Activated effector memory CD4-positive, alpha-beta T cell treated with Interleukin-2 at 50 U/mL for 16 hours (primary cell): Measurements from ENCODE around the gene RET.
A peak's percentile ranks its signal among the peaks of the same experiment; 100 is the strongest.

Source experiments
- DNase-seq: peaks from one replicate; pipeline ENCODE4 v3.0.0-alpha.2; 2020

Gene RET

DNA sequence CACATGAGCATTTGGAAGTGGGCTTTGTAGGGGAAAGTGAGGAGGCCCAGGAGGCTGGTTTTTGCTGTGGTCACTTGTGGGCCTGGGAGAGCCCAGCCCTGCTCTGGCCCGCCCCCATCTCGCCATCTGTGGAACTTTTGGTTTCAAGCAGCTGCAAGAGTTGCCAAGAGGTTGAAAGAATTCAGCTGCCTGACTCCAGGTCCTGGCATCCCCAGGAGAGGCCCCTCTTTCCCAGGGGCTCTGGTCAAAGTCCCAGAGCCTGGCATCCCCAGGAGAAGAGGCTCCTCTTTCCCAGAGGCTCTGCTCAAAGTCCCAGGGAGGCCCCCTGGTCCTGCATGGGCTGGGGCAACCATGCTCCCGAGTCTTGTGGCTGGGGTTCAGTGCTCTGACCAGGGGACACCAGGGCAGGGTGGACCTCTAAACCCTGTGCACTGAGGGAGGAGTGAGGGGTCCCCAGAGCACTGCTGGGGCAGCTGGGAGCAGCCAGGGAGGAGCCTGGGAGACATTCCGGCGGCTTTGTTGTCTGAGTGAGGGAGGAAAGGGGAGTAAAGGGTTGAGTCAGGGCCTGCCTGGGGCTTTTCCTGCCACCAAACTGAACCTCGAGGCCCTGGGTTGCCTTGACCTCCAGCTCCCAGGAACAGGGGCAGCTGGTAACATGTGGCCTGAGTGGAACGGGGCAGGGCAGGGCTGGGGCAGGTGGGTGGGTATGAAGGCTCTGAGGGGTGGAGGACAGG, 33.6 kb downstream of the RET start:
- no peak for DNase-seq

DNA sequence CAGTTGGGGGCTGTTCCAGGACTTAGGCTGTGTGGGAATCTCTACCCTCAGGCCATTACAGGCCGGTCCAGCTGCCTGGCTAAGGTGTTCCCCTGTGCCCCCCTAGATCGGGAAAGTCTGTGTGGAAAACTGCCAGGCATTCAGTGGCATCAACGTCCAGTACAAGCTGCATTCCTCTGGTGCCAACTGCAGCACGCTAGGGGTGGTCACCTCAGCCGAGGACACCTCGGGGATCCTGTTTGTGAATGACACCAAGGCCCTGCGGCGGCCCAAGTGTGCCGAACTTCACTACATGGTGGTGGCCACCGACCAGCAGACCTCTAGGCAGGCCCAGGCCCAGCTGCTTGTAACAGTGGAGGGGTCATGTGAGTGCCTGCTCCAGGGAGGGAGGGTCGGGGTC, 34.2 kb downstream of the RET start:
- DNase-seq = no peak

DNA sequence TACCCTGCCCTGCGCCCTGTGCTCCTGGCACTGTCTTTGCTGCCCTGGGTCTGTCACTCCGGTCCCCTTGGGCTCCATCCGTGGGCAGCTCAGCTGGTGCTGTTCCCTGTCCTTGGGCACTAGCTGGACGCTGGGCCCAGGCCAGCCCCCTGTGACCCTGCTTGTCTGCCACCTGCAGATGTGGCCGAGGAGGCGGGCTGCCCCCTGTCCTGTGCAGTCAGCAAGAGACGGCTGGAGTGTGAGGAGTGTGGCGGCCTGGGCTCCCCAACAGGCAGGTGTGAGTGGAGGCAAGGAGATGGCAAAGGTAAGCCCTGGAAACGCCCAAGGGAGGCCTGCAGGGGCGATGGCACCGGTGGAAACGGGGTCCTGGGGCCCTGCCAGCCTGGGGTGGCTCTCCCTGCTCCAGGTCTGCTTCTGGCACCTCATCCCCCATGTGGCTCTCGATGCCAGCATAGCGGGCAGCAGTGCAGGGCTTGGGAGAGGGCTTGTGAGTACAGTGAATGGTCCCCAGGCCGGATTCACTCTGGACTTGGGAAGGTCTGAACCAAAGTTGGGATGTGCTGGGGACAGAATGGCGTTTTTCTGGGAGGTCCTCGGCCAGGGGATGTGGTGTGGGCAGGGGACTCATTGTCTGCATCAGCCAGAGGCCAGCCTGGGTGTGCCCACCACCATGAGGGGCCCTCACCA, 35.2 kb downstream of the RET start:
- no peak for DNase-seq

DNA sequence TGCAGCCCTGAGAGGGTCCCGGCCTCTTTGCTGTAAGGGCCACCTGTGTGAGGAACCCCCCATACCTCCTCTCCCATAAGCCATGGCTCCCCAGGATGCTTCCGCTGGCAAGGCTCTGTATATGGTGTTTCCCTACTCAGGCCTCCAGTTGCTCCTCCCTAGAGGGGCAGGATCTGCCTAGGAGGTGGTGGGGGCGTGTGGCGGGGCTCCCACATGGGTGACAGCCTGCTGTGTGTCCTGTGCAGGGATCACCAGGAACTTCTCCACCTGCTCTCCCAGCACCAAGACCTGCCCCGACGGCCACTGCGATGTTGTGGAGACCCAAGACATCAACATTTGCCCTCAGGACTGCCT, 35.7 kb downstream of the RET start:
- DNase-seq = no peak

DNA sequence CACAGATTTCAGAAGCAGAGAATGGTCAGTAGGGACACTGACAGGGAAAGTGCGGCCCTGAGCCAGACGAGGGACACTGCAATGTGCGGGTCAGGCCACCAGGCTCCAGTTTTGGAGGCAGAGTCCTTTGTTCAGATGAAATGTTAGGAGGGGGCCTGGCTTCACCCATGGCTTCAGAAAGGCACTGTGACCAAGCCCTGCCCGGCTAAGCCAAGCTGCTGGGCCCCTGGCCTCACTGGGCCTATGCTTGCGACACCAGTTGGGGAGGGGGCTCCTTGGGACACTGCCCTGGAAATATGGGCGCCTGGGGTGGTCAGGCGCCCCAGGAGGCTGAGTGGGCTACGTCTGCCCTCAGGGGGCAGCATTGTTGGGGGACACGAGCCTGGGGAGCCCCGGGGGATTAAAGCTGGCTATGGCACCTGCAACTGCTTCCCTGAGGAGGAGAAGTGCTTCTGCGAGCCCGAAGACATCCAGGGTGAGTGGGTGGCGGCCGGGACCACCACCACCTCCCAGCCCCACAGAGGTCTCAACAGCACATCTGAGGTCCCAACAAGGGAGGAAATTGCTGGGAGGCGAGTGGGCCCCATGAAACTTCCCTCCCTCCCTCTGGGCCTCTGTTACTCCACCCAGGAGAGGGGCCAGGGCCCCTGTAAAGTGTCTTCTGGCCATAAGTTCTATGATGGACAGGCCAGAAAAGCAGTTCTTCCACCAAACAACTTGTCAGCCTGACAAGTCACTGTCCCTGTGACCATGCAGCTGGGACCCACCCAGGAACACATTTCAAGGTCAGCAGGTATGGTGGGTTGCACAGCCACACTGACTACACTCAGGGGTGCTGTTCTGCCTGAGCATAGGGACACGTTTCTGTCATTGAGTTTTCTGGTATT, 36.6 kb downstream of the RET start:
- no peak for DNase-seq

DNA sequence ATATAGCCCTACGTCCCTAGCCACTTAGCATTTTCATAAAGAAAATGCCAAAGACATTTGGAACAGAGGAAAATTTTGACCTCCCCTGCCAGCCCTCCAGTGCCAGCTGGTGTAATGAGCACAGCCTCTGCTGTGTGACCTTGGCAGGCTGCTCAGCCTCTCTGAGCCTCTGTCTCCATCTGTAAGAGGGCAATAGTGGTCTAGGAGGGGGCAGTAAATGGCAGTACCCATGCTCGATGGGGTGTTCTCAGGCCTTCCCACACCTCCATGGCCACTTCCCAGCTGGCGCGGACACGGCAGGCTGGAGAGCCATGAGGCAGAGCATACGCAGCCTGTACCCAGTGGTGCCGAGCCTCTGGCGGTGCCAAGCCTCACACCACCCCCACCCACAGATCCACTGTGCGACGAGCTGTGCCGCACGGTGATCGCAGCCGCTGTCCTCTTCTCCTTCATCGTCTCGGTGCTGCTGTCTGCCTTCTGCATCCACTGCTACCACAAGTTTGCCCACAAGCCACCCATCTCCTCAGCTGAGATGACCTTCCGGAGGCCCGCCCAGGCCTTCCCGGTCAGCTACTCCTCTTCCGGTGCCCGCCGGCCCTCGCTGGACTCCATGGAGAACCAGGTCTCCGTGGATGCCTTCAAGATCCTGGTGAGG, 37.3 kb downstream of the RET start:
- DNase-seq = no peak

DNA sequence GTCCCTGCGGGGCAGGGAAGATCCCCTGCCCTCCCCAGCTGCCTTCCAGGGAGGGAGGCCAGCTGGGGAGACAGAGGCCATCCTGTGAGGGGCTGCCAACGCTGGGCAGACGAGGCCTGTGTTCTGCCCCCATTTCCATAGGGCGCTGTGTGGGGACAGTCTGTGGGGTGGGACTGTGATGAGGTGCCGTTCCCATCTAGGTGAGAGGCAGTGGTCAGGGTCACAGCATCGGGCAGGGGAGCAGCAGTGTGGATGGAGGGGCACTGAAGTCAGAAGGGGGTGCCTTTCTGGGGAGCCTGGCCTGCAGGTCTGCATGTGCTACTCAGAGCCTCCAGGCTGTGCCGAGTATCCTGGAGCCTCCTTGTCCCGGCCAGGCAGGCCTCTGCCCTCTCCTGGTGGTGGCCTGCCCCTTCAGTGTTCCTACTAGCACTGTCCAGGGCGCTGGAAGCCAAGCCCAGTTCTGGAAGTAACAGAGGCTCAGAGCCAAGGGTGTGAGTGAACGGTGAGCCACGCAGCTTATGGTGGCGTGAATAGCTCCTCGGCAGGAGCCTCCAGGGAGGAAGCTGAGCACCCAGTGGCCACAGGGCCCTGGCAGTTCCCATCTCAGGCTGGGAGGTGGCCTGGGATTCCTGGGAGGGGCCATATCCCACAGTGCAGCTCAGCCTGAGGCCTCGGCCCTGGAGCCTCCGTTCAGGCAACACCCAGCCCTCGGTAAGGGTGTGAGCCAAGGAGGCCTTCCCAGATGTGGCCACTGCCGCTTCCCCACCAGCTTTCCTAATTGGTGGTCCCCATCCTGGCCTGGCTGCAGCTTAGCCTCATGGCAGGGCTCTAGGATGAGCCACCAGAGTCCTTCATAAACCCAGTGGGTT, 38.1 kb downstream of the RET start:
- no peak for DNase-seq

DNA sequence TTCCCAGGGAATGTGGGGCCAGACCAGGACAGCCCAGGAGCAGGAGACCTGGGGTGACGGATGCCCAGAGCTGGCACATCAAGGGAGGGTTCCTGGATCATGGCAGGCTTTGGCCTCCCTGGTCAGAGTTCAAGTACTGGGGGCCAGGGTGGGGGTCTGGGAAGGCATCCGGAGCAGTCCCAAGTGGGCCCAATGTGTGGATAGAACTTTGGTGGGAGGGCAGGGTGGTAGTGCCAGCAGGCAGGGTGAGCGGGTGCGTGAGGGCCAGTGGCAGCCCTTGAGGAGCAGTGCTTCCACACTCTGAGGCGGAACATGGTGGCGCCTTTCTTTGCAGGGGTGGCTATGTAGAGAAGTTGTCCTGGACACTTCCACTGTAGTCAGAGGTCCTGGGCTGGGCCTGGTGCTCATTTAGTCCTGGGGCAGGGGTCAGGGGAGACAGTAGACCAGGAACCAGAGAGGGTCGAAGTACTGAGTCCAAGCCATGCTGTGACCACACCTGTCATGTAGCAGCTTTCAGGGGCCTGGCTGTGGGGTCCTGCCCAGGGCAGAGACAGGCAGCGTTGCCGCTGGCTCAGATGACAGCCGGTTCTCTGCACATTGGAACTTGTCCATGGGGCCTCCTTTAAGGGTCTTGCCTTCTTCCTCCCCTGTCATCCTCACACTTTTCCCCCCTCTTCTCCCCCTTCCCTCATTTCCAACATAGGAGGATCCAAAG, 39.2 kb downstream of the RET start:
- DNase-seq = no peak

DNA sequence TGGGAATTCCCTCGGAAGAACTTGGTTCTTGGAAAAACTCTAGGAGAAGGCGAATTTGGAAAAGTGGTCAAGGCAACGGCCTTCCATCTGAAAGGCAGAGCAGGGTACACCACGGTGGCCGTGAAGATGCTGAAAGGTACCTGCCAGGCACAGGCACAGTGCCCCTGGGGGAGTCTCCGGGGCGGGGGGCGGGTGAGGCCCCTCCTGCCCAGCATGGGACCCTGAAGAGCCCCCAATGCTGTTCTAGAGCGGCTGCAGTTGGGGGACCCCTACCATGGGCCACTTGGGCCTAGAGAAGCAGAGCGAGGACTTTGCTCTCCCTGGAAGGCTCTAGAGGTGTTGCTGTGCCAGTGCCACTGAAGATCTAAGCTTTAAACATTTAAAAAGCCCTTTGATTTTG, 39.7 kb downstream of the RET start:
- no peak for DNase-seq

DNA sequence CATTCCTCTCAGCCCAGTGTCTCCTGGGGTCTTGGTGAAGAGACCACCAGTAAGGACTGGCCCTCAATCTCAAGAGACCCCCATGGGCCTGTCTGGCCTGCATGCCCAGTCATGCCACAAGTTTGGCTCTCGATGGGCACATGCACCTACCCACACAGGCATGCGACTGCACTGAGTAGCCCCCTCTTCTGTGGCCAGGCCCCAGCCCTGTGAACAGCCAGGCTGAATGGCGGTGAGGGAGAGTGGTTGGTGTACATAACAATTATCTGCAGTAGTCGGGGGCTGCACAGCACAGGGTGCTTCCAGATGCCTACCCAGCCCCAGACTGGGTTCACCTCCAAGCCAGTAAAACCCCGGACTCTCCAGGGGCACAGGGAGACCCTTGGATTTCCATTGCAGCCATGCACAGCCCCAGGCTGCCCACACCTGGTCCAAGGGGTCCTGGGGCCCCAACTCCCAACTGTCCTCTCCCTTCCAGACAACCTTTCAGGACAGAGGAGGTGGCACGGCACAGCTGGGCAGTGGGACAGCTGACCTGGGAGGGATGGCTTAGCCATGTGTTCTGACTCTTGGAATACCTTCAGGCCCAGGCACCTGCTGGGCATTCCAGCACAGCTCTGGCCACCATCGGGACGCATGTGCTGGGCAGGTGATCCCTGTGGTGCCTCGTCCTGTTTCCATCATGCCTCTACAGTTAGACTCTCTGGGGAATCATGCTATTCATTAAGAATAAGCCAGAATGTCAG, 40.3 kb downstream of the RET start:
- no peak for DNase-seq

DNA sequence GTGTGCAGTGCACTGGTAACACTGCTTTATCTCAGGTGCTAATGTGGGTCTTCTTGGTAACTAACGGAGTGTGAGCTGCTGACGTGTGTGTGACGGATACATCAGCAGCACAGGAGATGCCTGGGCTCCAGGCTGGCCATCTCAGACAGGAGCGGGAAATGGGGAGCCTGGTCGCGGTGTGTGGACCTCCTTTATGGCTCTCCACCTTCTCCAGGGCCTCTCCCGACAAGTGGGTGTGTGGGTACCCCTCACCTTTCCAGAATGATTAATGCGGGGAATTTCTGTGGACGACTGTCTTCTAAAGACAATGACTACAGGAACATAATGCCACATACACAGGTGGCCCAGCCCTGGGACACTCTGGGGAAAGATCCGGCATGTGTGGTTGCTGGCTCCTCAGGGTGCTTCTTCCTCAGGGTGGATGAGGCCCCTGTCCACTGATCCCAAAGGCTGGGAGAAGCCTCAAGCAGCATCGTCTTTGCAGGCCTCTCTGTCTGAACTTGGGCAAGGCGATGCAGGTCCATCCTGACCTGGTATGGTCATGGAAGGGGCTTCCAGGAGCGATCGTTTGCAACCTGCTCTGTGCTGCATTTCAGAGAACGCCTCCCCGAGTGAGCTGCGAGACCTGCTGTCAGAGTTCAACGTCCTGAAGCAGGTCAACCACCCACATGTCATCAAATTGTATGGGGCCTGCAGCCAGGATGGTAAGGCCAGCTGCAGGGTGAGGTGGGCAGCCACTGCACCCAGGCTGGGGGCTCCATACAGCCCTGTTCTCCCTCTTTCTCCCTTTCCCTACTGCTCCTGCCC, 41.1 kb downstream of the RET start:
- DNase-seq = no peak

DNA sequence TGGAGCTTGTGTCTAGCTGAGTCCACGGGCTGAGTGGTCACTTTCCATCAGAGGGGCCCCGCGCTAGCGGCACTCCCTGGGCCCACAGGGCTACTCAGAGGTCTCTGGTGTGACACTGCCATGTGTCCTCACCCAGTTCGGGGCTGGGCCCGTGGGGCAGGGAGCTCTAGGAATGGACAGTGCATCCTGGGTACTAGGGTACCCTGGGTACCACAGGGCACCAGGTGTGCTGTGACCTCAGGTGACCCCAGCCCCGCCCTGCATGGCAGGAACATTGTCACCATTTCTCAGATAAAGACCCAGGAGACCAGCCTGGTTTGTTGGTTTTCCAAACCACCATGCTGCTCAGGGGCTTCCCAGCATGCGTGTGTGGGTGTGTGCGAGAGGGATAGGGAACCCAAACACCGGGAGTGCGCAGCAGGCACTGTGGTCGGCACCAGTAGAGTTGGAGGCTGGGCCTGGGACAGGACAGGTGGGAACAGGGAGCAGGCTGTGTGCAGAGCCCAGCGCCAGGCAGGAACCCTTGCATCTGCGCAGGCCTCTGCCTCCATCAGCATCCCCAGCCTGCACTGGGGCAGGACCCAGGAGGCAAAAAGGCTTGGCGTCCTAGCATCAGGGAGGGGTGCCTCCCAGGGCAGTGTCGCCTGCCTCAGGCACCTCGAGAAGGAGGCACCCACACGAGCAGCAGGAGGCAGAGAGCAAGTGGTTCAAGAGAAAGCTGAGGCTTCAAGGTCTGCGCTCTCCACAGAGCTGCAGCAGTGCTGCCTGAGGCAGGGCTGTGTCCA, 42.0 kb downstream of the RET start:
- no peak for DNase-seq

DNA sequence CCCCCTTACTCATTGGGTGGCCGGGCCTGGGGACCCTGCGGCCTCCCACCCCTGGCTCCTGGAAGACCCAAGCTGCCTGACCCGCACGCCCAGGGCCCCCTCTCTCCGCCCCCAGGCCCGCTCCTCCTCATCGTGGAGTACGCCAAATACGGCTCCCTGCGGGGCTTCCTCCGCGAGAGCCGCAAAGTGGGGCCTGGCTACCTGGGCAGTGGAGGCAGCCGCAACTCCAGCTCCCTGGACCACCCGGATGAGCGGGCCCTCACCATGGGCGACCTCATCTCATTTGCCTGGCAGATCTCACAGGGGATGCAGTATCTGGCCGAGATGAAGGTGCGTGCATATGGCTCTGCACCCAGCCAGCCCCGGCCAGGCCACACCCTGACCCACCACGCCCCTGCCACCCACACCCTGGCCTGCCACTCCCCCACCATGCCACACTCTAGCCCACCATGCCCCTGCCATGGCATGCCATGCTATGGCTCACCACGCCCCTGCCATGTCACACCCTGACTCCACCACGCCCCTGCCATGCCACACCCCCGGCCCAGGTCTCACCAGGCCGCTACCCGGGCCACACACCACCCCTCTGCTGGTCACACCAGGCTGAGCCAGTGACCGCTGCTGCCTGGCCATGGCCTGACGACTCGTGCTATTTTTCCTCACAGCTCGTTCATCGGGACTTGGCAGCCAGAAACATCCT, 42.7 kb downstream of the RET start:
- no peak for DNase-seq

DNA sequence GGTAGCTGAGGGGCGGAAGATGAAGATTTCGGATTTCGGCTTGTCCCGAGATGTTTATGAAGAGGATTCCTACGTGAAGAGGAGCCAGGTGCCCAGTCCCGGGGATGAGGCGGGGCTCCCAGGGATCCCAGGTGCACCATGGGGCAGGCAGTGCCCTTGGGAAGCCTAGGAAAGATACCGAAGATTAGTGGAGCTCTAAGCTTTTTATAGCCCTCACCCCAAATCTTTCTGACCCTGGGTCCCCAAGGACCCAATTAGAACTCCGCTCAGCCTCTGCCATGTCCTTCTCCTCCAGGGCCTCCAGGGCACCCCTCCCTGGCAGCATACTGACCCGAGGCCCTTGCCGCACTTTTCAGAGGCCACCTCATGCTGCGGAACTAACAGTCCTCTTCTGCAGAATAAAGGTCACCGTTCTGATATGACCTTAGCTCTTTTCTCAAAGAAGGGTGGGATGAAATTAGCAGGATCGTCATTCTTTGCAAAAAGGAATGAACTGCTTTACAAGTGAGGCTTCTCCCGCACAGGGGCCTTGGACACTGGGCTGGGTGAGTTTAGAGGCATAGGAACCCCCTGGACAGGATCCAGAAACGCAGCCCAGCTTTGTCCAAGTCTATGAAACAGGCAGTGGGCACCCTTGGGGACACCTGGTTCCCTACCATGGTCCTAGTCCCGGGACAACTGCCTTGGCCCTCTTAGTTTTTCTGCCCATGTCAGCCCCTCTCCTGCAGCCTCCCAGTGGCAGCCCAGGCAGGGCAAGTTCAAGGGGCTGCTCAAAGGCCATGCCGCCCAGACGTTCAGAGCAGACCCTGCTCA, 43.5 kb downstream of the RET start:
- DNase-seq = no peak

DNA sequence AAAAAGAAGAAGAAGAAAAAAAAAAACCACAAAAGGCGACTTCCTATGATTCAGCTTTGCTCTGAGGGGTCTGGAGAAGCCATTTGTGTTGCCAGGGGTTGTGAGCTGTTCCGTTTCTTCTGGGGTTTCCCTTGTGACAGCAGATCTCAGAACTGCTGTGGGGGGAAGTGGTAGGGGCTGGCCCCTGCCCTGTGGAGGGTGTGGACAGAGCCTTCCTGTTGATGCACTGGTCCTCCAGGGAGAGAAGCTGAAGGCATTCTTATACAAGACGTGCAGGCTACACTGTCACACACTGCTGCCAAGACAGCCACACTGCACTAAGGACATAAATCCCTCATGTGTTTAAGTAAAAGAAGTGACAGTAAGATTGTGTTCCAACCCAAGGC, 44.1 kb downstream of the RET start:
- peak; percentile 36 for DNase-seq

DNA sequence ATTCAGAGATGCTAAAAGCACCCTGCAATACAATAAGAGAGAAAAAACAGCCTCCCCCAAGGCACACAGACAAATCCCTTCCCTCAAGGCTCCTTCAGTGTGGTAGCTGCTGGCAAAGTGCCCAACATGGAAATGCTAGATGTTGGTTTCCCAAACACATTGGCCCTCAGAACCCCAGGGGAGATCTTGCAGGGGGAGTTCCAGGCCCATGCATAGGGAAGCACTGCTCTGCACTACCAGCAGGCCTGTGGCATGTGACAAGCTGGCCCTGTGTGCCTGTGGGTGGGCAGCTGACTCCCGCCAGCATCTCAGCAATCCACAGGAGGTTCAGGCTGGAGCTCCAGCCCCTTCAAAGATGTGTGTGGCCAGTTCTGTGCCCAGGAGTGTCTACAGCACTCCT, 44.6 kb downstream of the RET start:
- DNase-seq = no peak

DNA sequence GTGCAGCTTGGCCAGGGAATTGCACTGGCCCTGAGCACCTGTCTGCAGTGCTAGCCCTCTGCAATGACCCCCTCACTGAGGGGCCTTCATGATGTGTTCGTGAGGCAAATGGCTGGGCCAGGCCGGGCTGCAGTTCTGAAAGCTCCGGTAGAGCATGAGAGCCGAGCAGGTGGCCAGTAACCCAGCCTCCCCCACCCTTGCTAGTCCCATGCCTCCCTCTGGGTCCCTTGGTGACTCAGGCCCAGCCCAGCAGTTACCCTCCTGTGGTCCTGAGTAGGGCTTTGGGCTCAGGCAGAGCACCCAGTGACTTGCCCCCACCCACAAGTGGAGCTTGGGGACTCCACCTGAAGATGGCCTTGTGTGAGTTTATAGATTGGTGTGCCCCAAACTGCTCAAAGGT, 45.2 kb downstream of the RET start:
- no peak for DNase-seq

DNA sequence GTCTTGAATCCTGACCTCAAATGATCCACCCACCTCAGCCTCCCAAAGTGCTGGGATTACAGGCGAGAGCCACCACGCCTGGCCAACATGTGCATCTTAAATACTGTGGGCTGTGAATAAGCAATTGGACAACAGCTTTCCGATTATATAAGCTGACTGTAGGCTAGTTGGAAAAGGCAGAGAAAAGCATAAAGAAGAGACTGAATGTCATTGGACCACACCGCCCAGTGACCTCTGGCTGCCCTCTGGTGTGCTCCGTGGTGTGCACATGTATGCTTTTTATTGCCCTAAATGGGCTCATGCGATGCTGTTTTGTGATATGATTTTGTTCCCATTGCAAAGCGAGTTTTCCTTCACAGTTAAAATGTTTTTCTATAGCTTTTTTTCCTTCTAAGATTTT, 46.0 kb downstream of the RET start:
- no peak for DNase-seq
